GM12872 (cell line): Measurements from ENCODE around the gene GBX2.

Source experiments
- CTCF ChIP-seq: IDR thresholded peaks from 3 replicates; pipeline ENCODE4 v1.5.1; 2011; ENCODE audit warnings: low read depth, mild to moderate bottlenecking, low read length, moderate library complexity; ENCODE audit not compliant: insufficient read depth

GBX2 gene

DNA sequence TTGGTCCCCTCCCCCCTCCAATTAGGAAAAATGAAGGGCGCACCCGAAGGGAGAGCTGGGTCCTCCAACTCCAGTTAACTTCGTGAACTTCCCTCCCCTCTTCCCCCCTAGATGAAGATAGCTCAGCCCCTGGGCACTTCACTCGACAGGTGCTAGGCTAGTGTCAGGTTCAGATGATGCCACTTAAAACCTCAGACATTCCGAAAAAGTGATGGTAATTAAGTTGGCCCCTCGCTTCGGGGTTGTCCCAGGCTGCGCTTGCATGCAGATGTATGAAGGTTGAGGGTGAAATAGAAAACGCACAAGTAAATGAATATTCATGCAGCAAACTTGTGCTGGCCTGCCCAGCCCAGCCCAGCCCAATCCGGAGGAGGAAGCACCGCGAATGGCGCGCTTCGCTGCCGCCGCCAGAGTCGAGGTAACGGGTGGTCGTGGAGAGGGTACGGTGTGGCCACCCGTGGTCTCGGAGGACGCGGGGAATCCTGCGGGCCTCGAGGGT lies 3.0 kb upstream of the GBX2 start:
- TF ChIP-seq CTCF = no peak

- TF ChIP-seq CTCF = no peak
These were observed 2.5 kb upstream of the GBX2 start for GRCh38 chr2:236170590-236171165.

- no peak for TF ChIP-seq CTCF
These were observed 1.8 kb upstream of the GBX2 start for GRCh38 chr2:236169741-236170589.

DNA sequence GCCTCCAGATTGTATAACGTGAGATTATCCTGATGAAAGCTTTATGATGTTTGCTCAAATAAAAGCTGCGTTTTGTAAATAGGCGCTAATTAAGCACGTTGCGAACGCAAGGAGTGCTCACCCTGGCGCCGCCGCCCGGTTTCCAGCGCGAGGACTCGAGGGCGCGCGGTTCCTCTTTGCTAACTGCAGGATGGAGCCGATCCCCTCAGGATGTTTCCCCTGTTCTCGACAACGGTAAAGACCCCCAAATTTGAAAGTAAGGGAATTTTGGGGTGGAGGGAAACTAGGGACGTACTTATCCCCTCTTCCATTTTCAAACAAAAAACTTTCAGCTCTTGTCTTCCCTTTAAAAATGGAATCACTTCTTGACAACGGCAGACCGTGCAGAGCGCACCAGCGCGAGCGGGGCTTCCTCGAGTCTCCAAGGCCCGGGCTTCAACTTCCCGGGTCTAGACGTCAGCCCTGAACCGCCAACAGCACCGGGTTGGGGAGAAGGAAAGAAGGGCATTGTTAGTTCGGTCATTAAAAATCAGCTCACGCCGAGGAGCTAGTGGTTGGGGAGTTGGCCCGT lies 1.1 kb upstream of the GBX2 start:
- TF ChIP-seq CTCF = no peak

DNA sequence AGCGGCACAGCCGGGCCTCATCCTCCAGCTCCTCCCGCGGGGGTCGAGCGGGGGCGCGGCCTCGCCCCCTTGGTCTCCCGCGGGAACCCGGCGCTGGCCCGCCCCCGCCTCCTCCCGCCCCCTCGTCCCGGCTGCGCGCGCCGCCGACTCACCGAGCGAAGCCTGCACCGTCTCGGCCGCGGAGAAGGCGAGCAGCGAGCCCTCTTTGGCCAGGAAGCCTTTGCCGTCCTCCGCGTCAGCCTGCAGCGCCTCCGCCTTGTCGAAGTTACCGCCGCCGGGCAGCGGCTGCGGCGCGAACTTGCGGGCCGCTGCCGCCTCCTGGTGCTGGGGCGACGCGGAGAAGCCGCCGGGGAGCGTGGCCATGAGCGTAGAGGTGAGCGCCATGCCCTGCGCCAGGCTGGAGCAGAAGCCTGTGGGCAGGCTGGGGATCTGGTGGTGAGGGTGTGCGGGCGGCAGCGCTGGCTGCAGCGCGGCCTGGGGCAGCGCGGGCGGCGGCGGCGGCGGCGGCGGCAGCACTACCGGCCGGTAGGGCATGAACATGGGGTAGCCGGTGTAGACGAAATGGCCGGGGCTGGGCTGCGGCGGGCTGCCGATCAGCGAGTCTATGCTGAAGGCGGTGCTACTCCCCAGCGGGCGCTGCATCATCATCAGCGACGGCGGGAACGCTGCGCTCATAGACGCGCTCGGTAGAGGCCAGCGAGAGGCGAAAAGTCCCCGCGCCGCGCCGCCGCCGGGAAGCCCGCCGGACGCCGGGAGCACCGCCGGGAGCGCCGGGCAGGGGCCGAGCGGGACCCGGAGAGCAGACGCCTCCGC lies 683 bp downstream of the GBX2 start:
- no peak for TF ChIP-seq CTCF

DNA sequence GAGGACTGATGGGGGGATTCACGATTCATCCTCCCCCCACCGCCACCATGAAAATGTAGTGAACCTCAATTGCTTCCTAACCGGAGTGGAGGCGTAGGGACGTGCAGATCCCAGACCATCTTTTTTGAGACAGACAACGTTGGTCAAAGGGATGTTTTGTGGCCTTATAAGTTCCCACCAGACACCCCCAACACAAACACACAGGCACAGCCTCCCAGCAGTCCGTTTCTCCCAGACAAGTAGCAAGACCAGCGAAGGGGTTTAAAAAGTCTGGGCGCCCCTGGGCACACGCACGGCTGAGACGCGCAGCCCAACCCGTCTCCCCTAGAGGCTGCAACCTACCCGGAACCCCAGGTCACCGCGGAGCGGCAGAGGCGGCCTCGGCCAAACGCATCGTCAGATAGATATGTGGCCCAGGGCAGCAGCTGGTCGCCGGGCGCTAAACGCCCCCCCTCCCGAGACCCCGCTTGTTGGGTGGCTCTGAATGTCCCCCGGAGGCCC lies 1.3 kb downstream of the GBX2 start:
- no peak for TF ChIP-seq CTCF
